Measurements from ENCODE around the gene GCK.

The GCK gene

GRCh38 chr7:44098092-44099068 lies 90.9 kb downstream of the GCK start:
- no peak for ATAC-seq
- no peak for TF ChIP-seq ZFP3 (CRISPR knock-in tag; IDR thresholded peaks at IDR 0.05)
- TF ChIP-seq GLIS3 (CRISPR knock-in tag; IDR thresholded peaks at IDR 0.05): no peak
- no peak for TF ChIP-seq PPARA (CRISPR knock-in tag; IDR thresholded peaks at IDR 0.05; ENCODE audit: borderline replicate concordance)
- TF ChIP-seq ZNF70 (CRISPR knock-in tag; IDR thresholded peaks at IDR 0.05): no peak
- no peak for TF ChIP-seq TCF4 (CRISPR knock-in tag; IDR thresholded peaks at IDR 0.05; ENCODE audit: borderline replicate concordance)
- no peak for TF ChIP-seq CSDC2 (CRISPR knock-in tag; IDR thresholded peaks at IDR 0.05)
- TF ChIP-seq ZNF565 (CRISPR knock-in tag; conservative IDR thresholded peaks at IDR 0.05; ENCODE audit: low read depth): no peak
- TF ChIP-seq TOX (CRISPR knock-in tag; IDR thresholded peaks at IDR 0.05; ENCODE audit: borderline replicate concordance): no peak
- no peak for TF ChIP-seq ESRRG (CRISPR knock-in tag; IDR thresholded peaks at IDR 0.05)
- no peak for TF ChIP-seq ISL1 (CRISPR knock-in tag; IDR thresholded peaks at IDR 0.05)
- TF ChIP-seq ARNTL (CRISPR knock-in tag; IDR thresholded peaks at IDR 0.05; ENCODE audit: borderline replicate concordance, low read depth): no peak
- no peak for TF ChIP-seq POU6F1 (CRISPR knock-in tag; IDR thresholded peaks at IDR 0.05; ENCODE audit: borderline replicate concordance, low read depth)
- no peak for TF ChIP-seq BACH2 (CRISPR knock-in tag; IDR thresholded peaks at IDR 0.05; ENCODE audit: borderline replicate concordance)
- TF ChIP-seq ZNF8 (CRISPR knock-in tag; IDR thresholded peaks at IDR 0.05): no peak
- no peak for TF ChIP-seq TSHZ2 (CRISPR knock-in tag; IDR thresholded peaks at IDR 0.05)
- no peak for TF ChIP-seq ZFP30 (CRISPR knock-in tag; IDR thresholded peaks at IDR 0.05)
- no peak for TF ChIP-seq CREB5 (CRISPR knock-in tag; IDR thresholded peaks at IDR 0.05; ENCODE audit: low read depth)
- TF ChIP-seq CSRNP3 (CRISPR knock-in tag; IDR thresholded peaks at IDR 0.05): no peak
- no peak for TF ChIP-seq RARB (CRISPR knock-in tag; IDR thresholded peaks at IDR 0.05)
- TF ChIP-seq PATZ1 (CRISPR knock-in tag; IDR thresholded peaks at IDR 0.05; ENCODE audit: borderline replicate concordance): no peak

- no peak for ATAC-seq
- no peak for TF ChIP-seq TCF4 (CRISPR knock-in tag; IDR thresholded peaks at IDR 0.05; ENCODE audit: borderline replicate concordance)
- no peak for TF ChIP-seq TSHZ2 (CRISPR knock-in tag; IDR thresholded peaks at IDR 0.05)
- no peak for TF ChIP-seq POU6F1 (CRISPR knock-in tag; IDR thresholded peaks at IDR 0.05; ENCODE audit: borderline replicate concordance, low read depth)
- no peak for TF ChIP-seq ARNTL (CRISPR knock-in tag; IDR thresholded peaks at IDR 0.05; ENCODE audit: borderline replicate concordance, low read depth)
- no peak for TF ChIP-seq ZC3H10 (CRISPR knock-in tag; IDR thresholded peaks at IDR 0.05)
These were observed 91.9 kb downstream of the GCK start for GRCh38 chr7:44097064-44097932.
